Urinary bladder (tissue), 4 donors: ENCODE results near the gene ZNF365. TPM values are rescaled to one million over a fixed set of nuclear protein-coding genes. Genes with fewer than 3 reads are reported as not detected.

Experiments used
- DNase-seq: peaks from one replicate; pipeline ENCODE4 v3.0.0-alpha.2; 2015; ENCODE audit errors: extremely low spot score
- H3K27ac ChIP-seq: one replicate; pipeline ENCODE4 v1.5.1; 2013; ENCODE audit warnings: low read depth, mild to moderate bottlenecking, moderate library complexity
- H3K36me3 ChIP-seq: one replicate; pipeline ENCODE4 v1.6.1; 2013; ENCODE audit warnings: mild to moderate bottlenecking, moderate library complexity; ENCODE audit not compliant: insufficient read depth
- H3K4me1 ChIP-seq: one replicate; pipeline ENCODE4 v1.6.1; 2013; ENCODE audit warnings: mild to moderate bottlenecking, moderate library complexity; ENCODE audit not compliant: insufficient read depth
- H3K4me3 ChIP-seq: one replicate; pipeline ENCODE4 v1.5.1; 2013; ENCODE audit warnings: low read depth, low read length
- WGBS: extraction: QIAGEN DNeasy Blood & Tissue Kit; methylation state at CpG from one replicate; pipeline ENCODE4 v1.1.7; 2013; 5-methylcytosine and 5-hydroxymethylcytosine counted together
- polyA plus RNA-seq: library from polyadenylated mRNA; stranded (reverse); fragments of 200-250 nt; gene quantifications from one replicate; pipeline ENCODE4 v1.2.3, GENCODE V29; 2013
- total RNA-seq: library from RNA; depleted of rRNA; stranded (reverse); fragments of >200 nt; gene quantifications from one replicate; pipeline ENCODE4 v1.2.3, GENCODE V29; 2014
- donor health status: healthy with polysubstance abuse.
- donor health status: healthy.

ZNF365 gene
- total and polyA plus RNA-seq, 2 donors = 0.10 to 0.85 TPM

DNA sequence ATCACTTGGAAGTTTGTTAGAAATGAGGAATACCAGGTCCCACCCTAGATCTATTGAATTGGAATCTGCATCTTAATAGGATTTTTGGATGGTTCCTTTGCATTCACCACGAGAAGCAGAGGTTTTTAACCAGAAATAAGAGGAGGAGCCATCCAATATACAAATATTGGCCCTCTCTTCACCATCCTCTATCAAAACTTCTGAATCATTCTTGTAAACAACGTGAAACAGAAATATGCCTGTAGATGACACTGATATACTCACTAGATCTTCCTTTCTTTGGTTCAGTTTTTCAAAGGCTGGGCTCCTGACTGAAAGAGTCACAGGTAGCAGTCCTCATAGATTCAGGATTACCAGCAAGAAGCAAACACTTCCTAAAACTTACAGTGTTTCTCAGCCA, 39.5 kb downstream of the ZNF365 start:
- DNase-seq = no peak
- H3K36me3 ChIP-seq = no peaks in the 10 kb centered on the region
- WGBS = 40% methylated on average over 2 of the region's 2 CpGs
- H3K4me1 ChIP-seq = no peaks in the 10 kb centered on the region
- no peak overlapping the region for H3K4me3 ChIP-seq
- no peak overlapping the region for H3K27ac ChIP-seq

DNA sequence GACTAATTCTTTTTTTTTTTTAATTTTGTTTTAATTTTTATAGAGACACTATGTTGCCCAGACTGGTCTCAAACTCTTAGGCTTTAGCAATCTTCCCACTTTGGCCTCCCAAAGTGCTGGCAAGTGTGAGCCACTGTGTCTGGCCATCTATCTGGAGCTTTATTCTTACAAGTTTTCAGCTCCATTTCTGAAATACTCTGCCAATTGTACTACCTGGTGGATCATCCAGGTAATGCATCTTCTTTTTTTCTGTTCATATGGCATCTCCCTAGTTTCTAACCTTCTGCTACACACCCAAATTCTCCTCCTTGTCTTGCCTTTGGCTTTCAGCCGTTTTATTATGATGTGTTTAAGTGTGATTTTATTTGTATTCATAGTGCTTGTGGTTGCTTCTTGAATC, 40.2 kb downstream of the ZNF365 start:
- Histone ChIP-seq H3K4me3 (no peak overlapping the region), H3K27ac (no peak overlapping the region), H3K4me1 (no peaks in the 10 kb centered on the region), H3K36me3 (no peaks in the 10 kb centered on the region)
- 45% methylated on average over 1 of the region's 1 CpG for WGBS
- no peak for DNase-seq

- no peak for DNase-seq
- WGBS = 28% methylated on average over 1 of the region's 1 CpG
- Histone ChIP-seq H3K27ac (no peak overlapping the region), H3K4me3 (no peak overlapping the region), H3K4me1 (no peaks in the 10 kb centered on the region), H3K36me3 (no peaks in the 10 kb centered on the region)
Observed at GRCh38 chr10:62422068-62422590, 48.0 kb downstream of the ZNF365 start.

GRCh38 chr10:62424026-62424425, 49.9 kb downstream of the ZNF365 start:
- Histone ChIP-seq H3K27ac (no peak overlapping the region), H3K4me3 (no peak overlapping the region), H3K36me3 (no peaks in the 10 kb centered on the region), H3K4me1 (no peaks in the 10 kb centered on the region)
- 76% methylated on average over 1 of the region's 1 CpG for WGBS
- DNase-seq = no peak

- WGBS = 90% methylated on average over 1 of the region's 1 CpG
- Histone ChIP-seq H3K36me3 (no peaks in the 10 kb centered on the region), H3K4me1 (no peaks in the 10 kb centered on the region), H3K4me3 (no peak overlapping the region), H3K27ac (no peak overlapping the region)
- no peak for DNase-seq
Observed at GRCh38 chr10:62426086-62426485, 51.9 kb downstream of the ZNF365 start.

DNA sequence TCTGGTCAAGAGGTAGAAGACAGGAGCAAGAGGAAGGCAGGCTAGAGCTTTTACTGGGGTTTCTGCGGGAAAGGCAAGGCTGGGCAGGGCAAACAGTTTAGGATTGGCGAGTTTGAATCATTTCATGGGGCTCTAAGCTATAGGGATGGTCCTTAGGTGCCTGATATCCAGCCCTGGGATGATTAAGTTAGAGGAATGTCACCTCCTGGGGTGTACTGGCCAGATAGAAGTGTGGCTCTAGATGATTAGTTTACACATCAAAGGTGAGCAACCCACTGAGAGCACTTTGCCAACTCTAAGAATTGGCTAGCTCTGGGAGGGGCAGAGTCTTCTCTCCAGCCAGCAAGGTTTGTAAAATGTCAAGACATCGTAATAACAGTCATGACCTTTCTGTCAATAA, 52.4 kb downstream of the ZNF365 start:
- 73% methylated on average over 3 of the region's 3 CpGs for WGBS

GRCh38 chr10:62430881-62431280, 56.7 kb downstream of the ZNF365 start:
- Histone ChIP-seq H3K36me3 (no peaks in the 10 kb centered on the region), H3K27ac (no peak overlapping the region), H3K4me3 (no peak overlapping the region), H3K4me1 (no peaks in the 10 kb centered on the region)
- WGBS = 85% methylated on average over 1 of the region's 1 CpG
- DNase-seq = no peak

More for the DNA sequence above, 52.4 kb downstream of the ZNF365 start:
- Histone ChIP-seq H3K4me1 (no peaks in the 10 kb centered on the region), H3K27ac (no peak overlapping the region), H3K36me3 (no peaks in the 10 kb centered on the region), H3K4me3 (no peak overlapping the region)
- DNase-seq = no peak

DNA sequence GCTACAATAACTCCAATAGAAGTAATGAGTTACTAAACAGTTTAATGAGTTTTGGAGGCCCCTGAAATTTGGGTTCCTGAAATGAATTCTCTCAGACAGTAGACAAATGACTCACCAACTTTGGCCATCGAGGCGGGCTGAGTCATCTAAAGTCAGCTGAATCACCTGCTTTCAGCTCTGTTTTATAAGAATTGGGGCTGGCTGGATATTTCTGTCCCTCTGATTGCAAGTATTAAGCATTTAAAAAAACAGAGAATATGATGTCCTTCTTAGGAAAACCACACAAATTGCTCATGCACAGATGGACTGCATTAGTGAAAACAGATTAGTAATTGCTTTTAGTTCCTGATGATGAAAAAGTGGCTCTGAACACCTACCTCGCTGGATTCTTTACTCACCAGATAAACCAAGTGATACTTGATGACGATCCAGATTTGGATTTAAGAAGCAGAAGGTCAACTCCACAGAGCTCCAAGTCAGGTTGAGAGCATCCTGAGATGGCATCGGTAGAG, 59.1 kb downstream of the ZNF365 start:
- Histone ChIP-seq H3K27ac (peak overlapping the region; percentile 28), H3K36me3 (no peaks in the 10 kb centered on the region), H3K4me1 (no peaks in the 10 kb centered on the region), H3K4me3 (no peak overlapping the region)
- DNase-seq = no peak
- 45% methylated on average over 5 of the region's 5 CpGs for WGBS

GRCh38 chr10:62433901-62434300, 59.7 kb downstream of the ZNF365 start:
- Histone ChIP-seq H3K36me3 (no peaks in the 10 kb centered on the region), H3K4me3 (no peak overlapping the region), H3K27ac (peak overlapping the region; percentile 28), H3K4me1 (no peaks in the 10 kb centered on the region)
- DNase-seq = no peak
- 88% methylated on average over 4 of the region's 4 CpGs for WGBS

DNA sequence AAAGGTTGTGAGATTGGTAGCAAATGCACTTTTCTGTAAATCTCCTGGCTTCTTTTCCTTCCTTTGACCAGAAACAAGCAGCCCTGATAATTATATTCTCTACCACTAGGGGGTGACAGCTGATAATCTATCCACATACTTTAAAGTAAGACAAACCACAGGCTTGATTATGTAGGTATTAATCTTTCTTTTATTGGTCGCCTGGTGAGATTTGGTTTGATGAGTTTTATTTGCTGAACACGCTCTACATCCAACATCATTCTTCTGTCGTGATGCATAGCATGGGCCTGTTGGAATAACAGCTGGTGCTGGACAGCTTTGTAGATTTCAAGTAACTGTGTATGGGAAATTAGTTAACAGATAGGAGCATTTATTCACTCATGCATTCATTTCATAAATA, 63.5 kb downstream of the ZNF365 start:
- no peak overlapping the region for H3K4me3 ChIP-seq
- DNase-seq = peak; percentile 39
- H3K4me1 ChIP-seq = no peaks in the 10 kb centered on the region
- no peaks in the 10 kb centered on the region for H3K36me3 ChIP-seq
- WGBS = 6% methylated on average over 3 of the region's 3 CpGs
- no peak overlapping the region for H3K27ac ChIP-seq

GRCh38 chr10:62442006-62442405, 67.8 kb downstream of the ZNF365 start:
- no peak for DNase-seq
- Histone ChIP-seq H3K27ac (no peak overlapping the region), H3K4me3 (no peak overlapping the region), H3K4me1 (no peaks in the 10 kb centered on the region), H3K36me3 (no peaks in the 10 kb centered on the region)
- 36% methylated on average over 3 of the region's 3 CpGs for WGBS

GRCh38 chr10:62442894-62443669, 68.9 kb downstream of the ZNF365 start:
- Histone ChIP-seq H3K27ac (no peak overlapping the region), H3K4me1 (no peaks in the 10 kb centered on the region), H3K4me3 (no peak overlapping the region), H3K36me3 (no peaks in the 10 kb centered on the region)
- WGBS = 88% methylated on average over 8 of the region's 8 CpGs
- no peak for DNase-seq

GRCh38 chr10:62443866-62444265, 69.7 kb downstream of the ZNF365 start:
- no peak overlapping the region for H3K4me3 ChIP-seq
- H3K4me1 ChIP-seq = no peaks in the 10 kb centered on the region
- no peak overlapping the region for H3K27ac ChIP-seq
- DNase-seq = no peak
- no peaks in the 10 kb centered on the region for H3K36me3 ChIP-seq

GRCh38 chr10:62446627-62447026, 72.5 kb downstream of the ZNF365 start:
- Histone ChIP-seq H3K27ac (no peak overlapping the region), H3K4me1 (no peaks in the 10 kb centered on the region), H3K4me3 (no peak overlapping the region), H3K36me3 (no peaks in the 10 kb centered on the region)
- 79% methylated on average over 5 of the region's 5 CpGs for WGBS
- DNase-seq = no peak
